IPS DF 6.9 (cell line): ENCODE data around the gene DNAH14.
A peak's percentile ranks its signal among the peaks of the same experiment; 100 is the strongest.

Source experiments
- DNase-seq: peaks from one replicate; pipeline ENCODE4 v3.0.0-alpha.2; 2013; ENCODE audit warnings: low read depth, low spot score
- H3K27ac ChIP-seq: one replicate; pipeline ENCODE4 v1.5.1; 2013; ENCODE audit warnings: low read length, control low read depth
- H3K27me3 ChIP-seq: 2 replicates; pipeline ENCODE4 v1.6.1; 2013; ENCODE audit warnings: mild to moderate bottlenecking, low read length; ENCODE audit not compliant: control insufficient read depth, insufficient read depth
- H3K36me3 ChIP-seq: 2 replicates; pipeline ENCODE4 v1.6.1; 2013; ENCODE audit warnings: low read length; ENCODE audit not compliant: control insufficient read depth, insufficient read depth
- H3K4me1 ChIP-seq: 2 replicates; pipeline ENCODE4 v1.6.1; 2013; ENCODE audit warnings: low read length; ENCODE audit not compliant: control insufficient read depth, insufficient read depth
- H3K4me3 ChIP-seq: 2 replicates; pipeline ENCODE4 v1.5.1; 2013; ENCODE audit warnings: mild to moderate bottlenecking, low read length
- H3K9me3 ChIP-seq: 2 replicates; pipeline ENCODE4 v1.6.1; 2013; ENCODE audit warnings: low read length, inconsistent platforms; ENCODE audit not compliant: control insufficient read depth, insufficient read depth
- WGBS: extraction: QIAGEN DNeasy Blood & Tissue Kit; methylation state at CpG from one replicate; pipeline ENCODE4 v1.1.7; 2013; ENCODE audit warnings: mixed read lengths, missing lambda C conversion rate; ENCODE audit not compliant: insufficient read length, insufficient coverage; 5-methylcytosine and 5-hydroxymethylcytosine counted together

DNAH14 gene

DNA sequence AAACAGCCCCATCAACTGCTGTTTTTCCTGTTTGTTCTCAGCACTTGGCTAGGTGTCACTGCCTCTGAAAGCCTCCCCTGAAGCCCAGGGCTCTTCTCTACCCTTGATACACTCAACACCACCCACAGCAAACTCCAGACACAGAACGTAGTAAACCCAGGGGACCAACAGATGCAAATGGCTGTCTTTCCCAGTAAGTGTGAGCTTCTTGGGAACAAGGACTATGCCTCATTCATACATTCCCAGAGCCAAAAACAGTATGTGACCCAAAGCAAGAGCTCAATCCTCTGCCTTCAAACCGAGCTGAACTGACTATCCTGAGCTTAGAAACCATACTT lies 494.0 kb downstream of the DNAH14 start:
- Histone ChIP-seq H3K27me3 (no peaks in the 10 kb centered on the region), H3K4me3 (no peak overlapping the region), H3K36me3 (no peaks in the 10 kb centered on the region), H3K27ac (no peak overlapping the region), H3K4me1 (peaks cover 4% of the 10 kb centered on the region), H3K9me3 (no peaks in the 10 kb centered on the region)
- WGBS: no CpG with 5 or more reads among the region's 2 CpGs
- DNase-seq: no peak

DNA sequence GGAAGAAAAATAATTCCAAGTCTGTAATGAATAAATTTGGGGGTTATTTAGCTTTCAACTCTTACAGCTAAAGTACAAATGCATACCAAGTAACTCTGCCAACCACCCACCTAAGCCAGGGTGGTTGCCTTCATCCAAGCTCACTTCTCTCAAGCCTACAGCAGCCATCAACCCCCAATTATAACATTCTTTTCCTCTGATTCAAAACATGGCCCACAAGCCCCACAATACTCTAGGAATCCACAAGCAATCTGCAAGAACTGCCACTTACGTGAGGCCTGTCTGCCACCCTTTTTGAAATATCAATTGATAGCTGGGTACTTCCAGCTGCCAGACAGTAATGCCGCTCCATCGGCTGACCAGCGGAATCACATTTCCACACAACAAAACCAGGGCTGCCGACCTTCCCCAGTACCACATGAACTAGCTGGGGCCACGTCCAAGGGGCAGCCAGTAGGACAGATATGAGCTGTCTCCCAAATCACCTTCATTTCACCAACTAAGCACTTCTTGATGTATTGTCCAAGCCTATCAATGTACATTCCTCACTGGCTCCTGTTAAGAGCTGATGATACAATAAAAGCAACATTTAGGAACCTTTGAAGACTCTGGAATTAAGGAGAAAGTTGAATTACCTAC lies 495.2 kb downstream of the DNAH14 start:
- Histone ChIP-seq H3K27ac (no peak overlapping the region), H3K36me3 (no peaks in the 10 kb centered on the region), H3K27me3 (no peaks in the 10 kb centered on the region), H3K4me1 (peaks cover 4% of the 10 kb centered on the region), H3K9me3 (no peaks in the 10 kb centered on the region), H3K4me3 (no peak overlapping the region)
- no peak for DNase-seq
- WGBS: no CpG with 5 or more reads among the region's 6 CpGs

DNA sequence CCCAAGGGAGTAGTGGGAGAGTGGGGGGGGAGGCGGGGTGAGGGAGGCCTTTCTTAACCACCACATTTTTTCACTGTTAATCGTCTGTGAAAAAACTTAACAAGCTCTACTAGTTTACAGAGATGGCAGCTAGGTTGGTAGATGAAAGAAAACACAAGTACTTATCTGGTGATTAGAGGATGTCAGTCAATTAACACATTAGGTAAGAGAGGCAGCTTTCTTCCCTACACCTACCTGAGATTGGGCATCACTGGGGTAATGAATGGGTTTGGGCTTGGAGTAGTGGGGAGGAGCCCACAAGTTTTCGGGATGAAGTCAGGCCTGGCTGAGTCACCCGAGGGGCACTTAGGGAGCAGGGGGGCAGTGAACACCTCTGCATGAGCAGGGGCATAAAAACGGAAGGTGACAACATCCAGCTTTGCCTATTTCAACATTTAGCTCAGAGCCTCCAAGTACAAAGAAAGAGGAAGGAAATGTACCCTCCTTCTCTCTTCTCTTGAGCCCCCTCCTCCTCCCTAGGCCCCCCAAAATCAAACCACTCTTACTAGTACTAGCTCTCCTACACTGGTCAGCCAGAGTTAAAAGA lies 495.8 kb downstream of the DNAH14 start:
- Histone ChIP-seq H3K27ac (no peak overlapping the region), H3K36me3 (no peaks in the 10 kb centered on the region), H3K27me3 (no peaks in the 10 kb centered on the region), H3K4me1 (peaks cover 4% of the 10 kb centered on the region), H3K4me3 (no peak overlapping the region), H3K9me3 (no peaks in the 10 kb centered on the region; the same call in 1 of the 2 replicates)
- WGBS: no CpG with 5 or more reads among the region's 5 CpGs
- DNase-seq: no peak

DNA sequence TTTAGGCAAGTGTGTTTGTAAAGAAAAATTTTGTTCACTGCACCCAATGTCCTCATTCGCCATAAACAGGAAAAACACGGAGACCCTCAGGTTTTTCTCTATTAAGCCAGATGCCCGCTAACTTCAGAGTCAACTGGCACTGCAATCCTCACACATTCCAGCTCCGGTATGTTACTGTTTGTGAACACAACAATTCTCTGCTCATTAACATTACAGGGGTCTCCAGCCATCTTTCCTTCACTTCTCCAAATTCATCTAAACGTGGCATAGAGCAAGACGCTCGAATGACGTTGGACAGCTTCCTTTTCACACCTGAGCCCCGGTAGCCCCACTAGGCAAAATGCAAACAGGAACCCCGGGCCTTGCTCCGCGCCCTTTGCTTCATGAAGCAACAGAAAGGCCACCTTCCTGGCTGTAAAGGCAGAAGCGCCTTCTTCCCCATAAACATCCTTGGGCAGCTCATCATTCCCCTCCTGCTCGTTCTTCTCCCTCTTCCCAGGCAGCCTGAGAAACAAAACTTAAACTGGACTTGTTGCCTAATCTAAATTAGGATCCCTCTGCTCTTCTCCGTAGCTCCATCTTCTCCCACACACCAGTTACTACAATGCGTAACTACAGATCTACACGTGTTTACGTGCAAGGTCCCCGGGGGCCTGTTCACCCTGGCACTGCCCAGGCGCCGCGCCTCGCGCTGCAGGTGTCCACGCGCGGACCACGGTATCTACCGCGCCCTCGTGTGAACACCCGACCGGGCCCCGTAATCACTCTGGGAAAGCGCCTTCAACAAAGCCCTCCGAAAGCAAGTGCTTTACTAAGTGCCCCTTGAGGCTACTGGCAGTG lies 497.1 kb downstream of the DNAH14 start:
- DNase-seq: no peak
- peak overlapping the region; percentile 91; the same call in 1 of the 2 replicates for H3K4me3 ChIP-seq
- peaks cover 4% of the 10 kb centered on the region for H3K4me1 ChIP-seq
- WGBS: no CpG with 5 or more reads among the region's 36 CpGs
- H3K27ac ChIP-seq: no peak overlapping the region
- H3K27me3 ChIP-seq: no peaks in the 10 kb centered on the region
- no peaks in the 10 kb centered on the region; the same call in 1 of the 2 replicates for H3K9me3 ChIP-seq
- no peaks in the 10 kb centered on the region; the same call in 1 of the 2 replicates for H3K36me3 ChIP-seq

DNA sequence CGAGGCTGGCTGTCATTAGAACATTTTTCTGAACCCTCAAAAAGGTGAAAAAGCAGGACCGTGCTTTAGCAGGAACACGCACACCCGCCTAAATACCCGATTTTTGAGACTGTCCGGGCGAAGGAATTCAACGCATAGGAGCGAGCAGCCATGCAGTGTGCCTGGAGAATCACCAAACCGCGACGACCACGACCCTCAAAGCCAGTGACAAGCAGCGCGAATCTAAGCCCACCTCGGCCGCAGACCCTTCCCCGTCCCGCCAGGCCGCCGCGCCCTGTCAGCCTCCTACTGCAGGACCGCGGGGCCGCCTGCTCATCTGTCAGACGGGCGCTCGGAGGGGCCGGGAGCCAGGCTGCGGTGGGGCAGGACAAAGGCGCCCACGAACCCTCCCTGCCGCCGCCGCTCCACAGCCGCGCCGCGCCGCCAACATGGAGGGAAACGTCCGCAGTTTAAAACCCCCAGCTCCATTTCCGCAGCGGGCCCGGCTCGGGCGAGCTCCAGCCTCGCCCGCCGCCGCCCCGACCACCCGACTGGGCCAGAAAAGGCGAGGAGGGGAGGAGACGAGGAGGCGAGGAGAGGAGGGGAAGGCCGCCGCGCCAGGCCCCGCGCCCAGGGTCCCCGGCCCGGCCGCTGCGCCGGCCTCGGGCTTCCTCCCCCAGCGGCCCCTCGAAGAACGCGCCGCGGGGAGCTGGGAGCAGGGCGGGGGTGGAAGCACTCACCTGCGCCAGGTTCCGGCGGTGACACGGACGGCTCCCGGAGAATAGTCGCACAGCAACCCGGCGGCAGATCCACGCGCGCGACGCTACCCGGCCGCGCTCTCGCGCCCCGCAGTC lies 498.0 kb downstream of the DNAH14 start, which contains the start of gene LBR:
LBR (minus strand) TSS at position 804 of the 833 bp plus-strand sequence. CDS start 3,963 bp downstream, outside the sequence.
- peak within 1 kb of the TSS; percentile 91 for H3K4me3 ChIP-seq
- no peak for DNase-seq
- peaks cover 4% of the 10 kb centered on the region for H3K4me1 ChIP-seq
- WGBS: no CpG with 5 or more reads among the region's 94 CpGs
- no peaks in the 10 kb centered on the region; the same call in 1 of the 2 replicates for H3K36me3 ChIP-seq
- H3K27me3 ChIP-seq: no peaks in the 10 kb centered on the region
- no peak within 1 kb of the TSS for H3K27ac ChIP-seq
- no peaks in the 10 kb centered on the region; the same call in 1 of the 2 replicates for H3K9me3 ChIP-seq

DNA sequence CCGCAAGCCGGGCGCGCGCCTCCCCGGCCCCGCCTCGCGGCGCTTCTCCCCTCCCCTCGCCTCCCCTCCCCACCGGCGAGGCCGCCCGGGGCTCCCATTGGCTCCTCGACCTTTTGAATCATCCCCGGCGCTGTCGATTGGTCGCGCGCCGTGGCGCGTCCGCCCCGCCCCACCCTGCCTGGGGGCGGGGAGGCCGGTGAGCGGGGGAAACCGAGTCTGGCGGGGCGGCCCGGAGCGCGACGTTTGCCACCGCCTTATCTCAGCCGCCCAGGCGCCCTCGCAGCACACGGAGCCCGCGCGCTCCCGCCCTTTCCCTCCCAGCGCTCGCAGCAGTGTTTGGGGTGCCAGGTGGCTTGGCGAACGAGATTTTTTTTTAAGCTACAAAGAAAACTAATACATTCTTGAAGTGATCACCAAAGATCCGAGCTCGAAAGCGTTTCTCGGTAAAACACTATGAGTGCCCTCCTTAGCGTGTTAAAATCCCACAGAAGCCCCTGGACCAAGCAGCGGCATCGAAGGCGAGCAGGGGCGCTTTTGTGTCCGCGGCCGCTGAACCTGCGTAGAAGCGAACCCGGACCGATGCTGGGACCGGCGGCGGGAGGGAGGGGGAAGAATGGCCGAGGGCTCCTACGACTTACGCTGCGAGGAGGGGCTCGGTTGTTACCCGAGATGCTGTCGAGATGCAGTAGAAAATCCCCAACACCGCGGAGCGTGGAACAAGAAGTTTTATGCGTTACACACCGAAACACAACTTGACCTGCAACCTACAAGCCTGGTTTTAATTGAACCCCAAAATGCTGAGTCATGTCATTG lies 498.8 kb downstream of the DNAH14 start:
- WGBS: no CpG with 5 or more reads among the region's 81 CpGs
- no peaks in the 10 kb centered on the region for H3K27me3 ChIP-seq
- peak; percentile 66 for DNase-seq
- no peaks in the 10 kb centered on the region; the same call in 1 of the 2 replicates for H3K36me3 ChIP-seq
- no peaks in the 10 kb centered on the region; the same call in 1 of the 2 replicates for H3K9me3 ChIP-seq
- H3K4me1 ChIP-seq: peaks cover 4% of the 10 kb centered on the region
- no peak overlapping the region for H3K27ac ChIP-seq
- H3K4me3 ChIP-seq: peak overlapping the region; percentile 91; the same call in 1 of the 2 replicates

DNA sequence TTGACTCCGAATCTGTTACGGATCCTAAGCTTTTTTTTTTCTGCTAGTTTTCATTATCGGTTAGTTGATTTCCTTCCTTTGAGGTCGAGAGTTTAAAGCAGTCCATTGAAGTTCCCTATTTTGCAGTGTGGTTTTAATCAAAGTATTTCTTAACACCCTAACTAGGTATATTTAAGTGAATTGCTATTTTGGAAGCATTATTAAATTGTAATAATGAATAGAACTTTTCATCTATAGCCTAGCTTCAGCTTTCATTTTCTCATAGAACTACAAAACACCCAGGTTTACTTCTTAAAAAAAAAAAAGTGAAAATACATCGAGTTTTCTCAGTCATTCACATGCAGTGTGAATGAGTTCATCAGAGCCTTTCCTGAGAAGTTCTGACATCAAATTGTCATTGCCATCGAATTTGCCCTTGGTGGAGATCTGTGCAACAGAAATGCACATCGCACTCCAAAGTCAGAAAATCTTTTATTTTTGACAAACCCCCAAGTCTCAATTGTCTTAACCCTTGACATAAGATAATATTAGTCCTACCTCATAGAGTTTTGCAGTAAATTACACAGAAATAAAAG lies 499.5 kb downstream of the DNAH14 start:
- WGBS: no CpG with 5 or more reads among the region's 7 CpGs
- Histone ChIP-seq H3K27ac (no peak overlapping the region), H3K36me3 (no peaks in the 10 kb centered on the region; the same call in 1 of the 2 replicates), H3K27me3 (no peaks in the 10 kb centered on the region), H3K4me1 (peaks cover 4% of the 10 kb centered on the region), H3K9me3 (no peaks in the 10 kb centered on the region; the same call in 1 of the 2 replicates), H3K4me3 (peak overlapping the region; percentile 91; the same call in 1 of the 2 replicates)
- no peak for DNase-seq

DNA sequence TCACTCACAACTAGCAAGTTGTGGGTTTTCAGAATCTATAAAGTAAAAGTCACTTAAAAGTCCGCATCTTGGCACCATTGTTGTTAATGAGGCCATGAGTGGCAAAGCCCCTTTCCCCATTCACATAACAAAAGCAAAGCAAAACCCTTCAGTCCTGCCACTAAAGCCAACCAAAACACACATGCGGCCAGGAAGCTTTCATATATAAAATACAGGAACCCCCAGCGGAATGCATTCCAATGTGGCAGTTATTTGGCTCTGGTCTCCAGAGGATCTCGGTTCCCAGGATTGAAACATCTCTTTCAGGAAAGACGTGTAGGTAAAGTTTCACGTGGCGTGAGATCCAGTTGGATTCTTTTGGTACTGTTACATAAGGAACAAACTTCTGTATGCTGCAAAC lies 500.8 kb downstream of the DNAH14 start:
- Histone ChIP-seq H3K9me3 (no peaks in the 10 kb centered on the region; the same call in 1 of the 2 replicates), H3K36me3 (no peaks in the 10 kb centered on the region; the same call in 1 of the 2 replicates), H3K4me1 (peaks cover 3% of the 10 kb centered on the region), H3K27me3 (no peaks in the 10 kb centered on the region), H3K4me3 (no peak overlapping the region), H3K27ac (no peak overlapping the region)
- DNase-seq: no peak
- WGBS: no CpG with 5 or more reads among the region's 7 CpGs
